ENCODE data around the gene GSTT4.
"Not testable (repeated sequence)": the region's sequence is repeated elsewhere in the genome, so short reads cannot be mapped to it uniquely, and the experiment has no call there.

The GSTT4 gene

DNA sequence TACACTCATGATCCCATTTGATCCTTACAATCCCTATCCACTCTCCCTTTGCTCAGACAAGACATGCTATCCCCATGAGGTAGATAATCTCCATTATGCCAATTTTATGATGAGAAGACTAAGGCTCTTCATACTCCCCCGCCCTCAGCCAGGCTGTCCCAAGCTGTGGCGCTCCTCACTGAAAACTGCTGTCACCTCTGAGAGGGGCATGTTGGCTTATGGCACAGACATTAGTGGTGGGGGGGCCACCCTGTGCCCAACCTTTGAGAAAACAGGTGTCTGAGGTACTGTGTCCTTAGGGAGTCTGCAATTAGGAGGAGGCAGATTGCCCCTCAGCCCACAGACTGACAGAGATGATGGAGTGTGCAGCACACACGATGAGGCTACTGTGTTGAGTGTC lies 36.2 kb downstream of the GSTT4 start:
- Histone ChIP-seq H3K27ac (no peak overlapping the region), H3K4me3 (no peak overlapping the region), H3K36me3 (ENCODE audit: insufficient read depth, low read length) (peaks cover 22% of the 10 kb centered on the region), H3K9ac (ENCODE audit: insufficient read length) (no peak overlapping the region), H3K9me3 (ENCODE audit: low read depth, low read length) (no peaks in the 10 kb centered on the region)
- DNase-seq (ENCODE audit: low read depth, low spot score), result no peak
- no peak for TF ChIP-seq FOXP2 (optimal IDR thresholded peaks at IDR 0.05; ENCODE audit: control extremely low read depth, extremely low read length, insufficient read depth)
- TF ChIP-seq EZH2 (IDR thresholded peaks at IDR 0.05), result no peak
- no peak for TF ChIP-seq POLR2AphosphoS5 (IDR thresholded peaks at IDR 0.05; ENCODE audit: borderline replicate concordance, low read depth, low read length)

- H3K9me3 ChIP-seq (ENCODE audit: low read depth, low read length); H3K27ac ChIP-seq; H3K4me3 ChIP-seq; DNase-seq (ENCODE audit: low read depth, low spot score); H3K9ac ChIP-seq (ENCODE audit: insufficient read length): not testable (repeated sequence)
- H3K36me3 ChIP-seq (ENCODE audit: insufficient read depth, low read length), result peaks cover 18% of the 10 kb centered on the region
These were observed 38.7 kb downstream of the GSTT4 start, which contains the start of gene DDTL for GRCh38 chr22:23966568-23966967. DDTL (plus strand) TSS chr22:23966888; CDS start chr22:23966915, 27 bp downstream.

- not testable (repeated sequence) for H3K4me3 ChIP-seq; H3K9me3 ChIP-seq (ENCODE audit: low read depth, low read length); H3K9ac ChIP-seq (ENCODE audit: insufficient read length); H3K27ac ChIP-seq; DNase-seq (ENCODE audit: low read depth, low spot score)
- peaks cover 13% of the 10 kb centered on the region for H3K36me3 ChIP-seq (ENCODE audit: insufficient read depth, low read length)
These were observed 39.2 kb downstream of the GSTT4 start for GRCh38 chr22:23966094-23966493.

- DNase-seq (ENCODE audit: low read depth, low spot score); H3K9me3 ChIP-seq (ENCODE audit: low read depth, low read length); H3K36me3 ChIP-seq (ENCODE audit: insufficient read depth, low read length); H3K27ac ChIP-seq; H3K4me3 ChIP-seq; H3K9ac ChIP-seq (ENCODE audit: insufficient read length): not testable (repeated sequence)
These were observed 44.0 kb downstream of the GSTT4 start, which contains the start of gene GSTT2B for GRCh38 chr22:23961084-23961771. GSTT2B (minus strand) TSS chr22:23961195; CDS start chr22:23961131, 64 bp downstream.

GRCh38 chr22:23956301-23956900 lies 48.9 kb downstream of the GSTT4 start:
- H3K4me3 ChIP-seq; H3K27ac ChIP-seq; H3K9ac ChIP-seq (ENCODE audit: insufficient read length); H3K36me3 ChIP-seq (ENCODE audit: insufficient read depth, low read length); H3K9me3 ChIP-seq (ENCODE audit: low read depth, low read length): not testable (repeated sequence)
- peak; percentile 12 for DNase-seq (ENCODE audit: low read depth, low spot score)

- H3K9me3 ChIP-seq (ENCODE audit: low read depth, low read length); H3K9ac ChIP-seq (ENCODE audit: insufficient read length); DNase-seq (ENCODE audit: low read depth, low spot score); H3K27ac ChIP-seq; H3K4me3 ChIP-seq; H3K36me3 ChIP-seq (ENCODE audit: insufficient read depth, low read length): not testable (repeated sequence)
These were observed 49.4 kb downstream of the GSTT4 start for GRCh38 chr22:23955886-23956285.

DNA sequence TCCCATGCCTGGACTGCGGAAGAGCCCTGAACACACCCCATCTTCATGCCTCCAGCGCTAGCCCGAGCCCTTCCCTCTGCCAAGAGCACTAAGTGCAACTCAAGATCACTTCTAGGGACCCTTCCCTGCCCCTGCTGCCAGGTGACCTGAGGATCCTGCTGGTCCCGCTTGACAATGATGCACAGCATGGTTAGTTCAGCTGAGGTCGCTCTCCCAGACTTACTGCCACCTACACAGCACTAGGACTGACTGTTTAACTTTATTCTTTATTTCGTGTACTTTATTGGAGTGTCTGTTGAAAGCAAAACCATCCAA lies 50.3 kb downstream of the GSTT4 start:
- not testable (repeated sequence) for DNase-seq (ENCODE audit: low read depth, low spot score); H3K36me3 ChIP-seq (ENCODE audit: insufficient read depth, low read length); H3K4me3 ChIP-seq; H3K9ac ChIP-seq (ENCODE audit: insufficient read length); H3K9me3 ChIP-seq (ENCODE audit: low read depth, low read length); H3K27ac ChIP-seq

DNA sequence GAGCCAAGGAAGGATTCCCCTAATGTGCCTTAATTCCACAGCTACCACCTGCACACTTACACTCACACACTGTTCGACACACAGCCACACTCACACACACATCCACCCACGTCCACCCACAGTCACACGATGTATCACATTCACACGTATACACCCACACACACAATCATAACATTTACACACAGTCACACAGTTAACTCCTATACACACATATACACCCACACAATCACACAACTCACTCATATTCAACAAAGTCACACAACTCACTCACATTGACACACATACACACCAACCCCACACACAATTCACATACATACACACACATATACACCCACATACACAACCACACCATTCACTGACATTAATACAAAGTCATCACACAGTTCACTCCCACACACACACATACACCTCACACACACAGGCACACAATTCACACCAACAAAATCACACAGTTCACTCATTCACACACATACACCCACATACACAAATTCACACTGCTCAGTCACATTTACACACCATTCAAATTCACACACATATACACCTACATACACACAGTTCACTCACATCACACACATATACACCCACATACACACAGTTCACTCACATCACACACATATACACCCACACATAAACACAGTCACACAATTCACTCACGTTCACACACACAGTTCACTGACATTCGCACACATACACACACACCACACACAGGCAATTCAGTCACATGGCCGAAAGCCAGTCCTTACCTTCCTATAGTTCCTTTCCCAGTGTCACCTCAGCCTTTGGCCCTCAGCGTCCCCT lies 50.9 kb downstream of the GSTT4 start:
- H3K27ac ChIP-seq; H3K9ac ChIP-seq (ENCODE audit: insufficient read length): not testable (repeated sequence)

GRCh38 chr22:23953485-23953884 lies 51.8 kb downstream of the GSTT4 start:
- not testable (repeated sequence) for DNase-seq (ENCODE audit: low read depth, low spot score); H3K9me3 ChIP-seq (ENCODE audit: low read depth, low read length); H3K4me3 ChIP-seq; H3K27ac ChIP-seq; H3K9ac ChIP-seq (ENCODE audit: insufficient read length); H3K36me3 ChIP-seq (ENCODE audit: insufficient read depth, low read length)

More for the DNA sequence above, 50.9 kb downstream of the GSTT4 start:
- H3K9me3 ChIP-seq (ENCODE audit: low read depth, low read length); H3K4me3 ChIP-seq; H3K36me3 ChIP-seq (ENCODE audit: insufficient read depth, low read length); DNase-seq (ENCODE audit: low read depth, low spot score): not testable (repeated sequence)

DNA sequence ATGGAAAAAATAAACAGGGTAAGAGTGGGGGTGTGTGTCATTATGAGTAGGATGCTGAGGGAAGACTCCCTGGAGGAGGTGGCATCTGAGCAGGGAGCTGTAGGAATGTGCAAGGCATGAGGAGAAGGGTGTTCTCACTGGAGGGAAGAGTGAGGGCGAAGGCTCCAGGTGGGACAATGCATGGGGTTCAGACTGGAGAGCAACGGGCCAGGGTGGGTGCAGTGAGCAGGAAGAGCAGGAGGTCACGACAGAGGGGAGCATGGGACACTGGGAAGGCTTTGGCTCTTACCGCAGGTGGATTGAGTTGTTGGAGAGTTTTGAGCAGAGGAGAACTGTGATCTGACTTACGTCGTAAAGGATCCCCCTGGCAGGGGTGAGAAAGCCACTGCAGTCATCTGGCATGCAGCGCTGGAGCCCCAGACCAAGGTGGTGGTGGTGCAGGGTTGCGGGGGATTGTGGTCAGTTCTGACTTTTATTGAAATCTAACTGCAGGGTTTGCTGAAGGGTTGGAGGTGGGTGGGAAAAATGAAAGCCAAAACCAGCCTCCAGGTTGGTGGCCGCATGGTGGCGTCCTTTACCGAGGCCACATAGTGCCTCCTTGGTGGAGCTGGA lies 52.4 kb downstream of the GSTT4 start:
- DNase-seq (ENCODE audit: low read depth, low spot score); H3K27ac ChIP-seq; H3K9me3 ChIP-seq (ENCODE audit: low read depth, low read length); H3K36me3 ChIP-seq (ENCODE audit: insufficient read depth, low read length); H3K4me3 ChIP-seq; H3K9ac ChIP-seq (ENCODE audit: insufficient read length): not testable (repeated sequence)

DNA sequence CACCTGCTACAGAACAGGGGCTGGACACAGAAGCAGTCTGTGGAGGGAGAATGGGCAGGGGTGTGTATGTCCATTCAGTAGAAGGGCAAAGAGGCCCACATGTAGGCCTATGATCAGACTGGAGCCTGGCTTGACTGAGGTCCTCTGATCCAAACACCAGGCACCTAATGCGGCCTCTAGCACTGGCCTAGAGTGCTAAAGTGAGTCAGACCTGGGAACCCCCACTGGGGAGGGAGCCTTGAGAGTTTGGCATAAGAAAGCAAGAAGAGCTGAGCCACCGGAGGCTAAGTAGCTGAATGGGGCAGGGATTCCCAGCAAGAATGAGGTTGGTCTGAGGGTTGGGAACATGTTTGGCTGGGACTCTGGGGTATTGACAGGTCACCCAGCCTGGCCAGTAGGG lies 53.9 kb downstream of the GSTT4 start:
- H3K9ac ChIP-seq (ENCODE audit: insufficient read length); H3K9me3 ChIP-seq (ENCODE audit: low read depth, low read length); H3K27ac ChIP-seq; H3K36me3 ChIP-seq (ENCODE audit: insufficient read depth, low read length); DNase-seq (ENCODE audit: low read depth, low spot score); H3K4me3 ChIP-seq: not testable (repeated sequence)

- not testable (repeated sequence) for H3K4me3 ChIP-seq; H3K9me3 ChIP-seq (ENCODE audit: low read depth, low read length); H3K9ac ChIP-seq (ENCODE audit: insufficient read length); H3K36me3 ChIP-seq (ENCODE audit: insufficient read depth, low read length); H3K27ac ChIP-seq; DNase-seq (ENCODE audit: low read depth, low spot score)
These were observed 55.5 kb downstream of the GSTT4 start for GRCh38 chr22:23949764-23950163.

Data from SK-N-MC (cell line).